ENCODE measurements around the gene THBS4.

The THBS4 gene

GRCh38 chr5:80122579-80122978 lies 87.4 kb downstream of the THBS4 start:
- DNase-seq: no peak

- no peak for DNase-seq
Measured at GRCh38 chr5:80124121-80124918, 89.2 kb downstream of the THBS4 start.

- no peak for DNase-seq
Measured at GRCh38 chr5:80125022-80125961, 90.1 kb downstream of the THBS4 start.

GRCh38 chr5:80125962-80126480 lies 90.9 kb downstream of the THBS4 start:
- no peak for DNase-seq

- DNase-seq: no peak
Measured at GRCh38 chr5:80127116-80127552, 92.0 kb downstream of the THBS4 start.

GRCh38 chr5:80128141-80128540 lies 93.0 kb downstream of the THBS4 start:
- no peak for DNase-seq

GRCh38 chr5:80129146-80129545 lies 94.0 kb downstream of the THBS4 start:
- DNase-seq: no peak
